GF-D8 (cell line): Measurements from ENCODE around the gene ZDHHC24.

ENCODE experiments used
- DNase-seq: peaks from one replicate; lab custom pipeline; 2025; lab: John Stamatoyannopoulos, UW

The ZDHHC24 gene

DNA sequence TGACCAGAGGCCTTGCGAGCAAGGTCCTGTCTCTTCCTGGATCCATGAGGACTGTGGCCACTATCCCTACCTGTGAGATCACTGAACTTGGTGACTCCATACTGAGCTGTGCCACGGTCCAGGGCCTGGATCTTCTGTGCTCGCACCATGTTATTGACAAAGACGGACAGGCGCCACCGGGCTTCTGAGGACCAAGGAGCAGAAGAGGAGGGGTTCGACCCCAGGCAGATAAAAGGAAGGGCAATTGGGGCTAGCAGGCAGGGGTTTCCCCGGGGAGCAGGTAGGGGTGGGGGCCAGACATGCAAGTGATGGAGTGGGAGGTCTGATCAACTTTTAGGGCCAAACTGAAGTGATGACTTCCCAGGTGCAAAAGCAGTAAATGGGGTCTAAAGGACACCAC, 20.4 kb upstream of the ZDHHC24 start:
- no peak for DNase-seq

DNA sequence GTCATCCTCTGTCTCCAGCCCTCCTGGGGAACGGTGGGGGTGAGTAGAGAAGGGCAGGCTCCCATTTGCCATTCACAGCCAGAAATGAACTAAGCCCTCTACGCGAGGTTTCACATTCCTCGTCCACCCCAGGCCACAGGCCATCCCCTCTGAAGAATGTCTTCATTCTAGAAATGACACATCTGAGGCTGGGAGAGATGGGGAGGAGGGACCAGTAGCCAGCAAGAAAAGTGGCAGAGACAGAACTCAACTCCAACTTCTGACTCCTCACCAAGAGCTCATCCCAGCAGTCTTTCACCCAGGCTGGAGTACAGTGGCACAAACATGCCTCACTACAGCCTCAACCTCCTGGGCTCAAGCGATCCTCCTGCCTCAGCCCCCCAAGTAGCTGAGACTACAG, 19.1 kb upstream of the ZDHHC24 start:
- no peak for DNase-seq

DNA sequence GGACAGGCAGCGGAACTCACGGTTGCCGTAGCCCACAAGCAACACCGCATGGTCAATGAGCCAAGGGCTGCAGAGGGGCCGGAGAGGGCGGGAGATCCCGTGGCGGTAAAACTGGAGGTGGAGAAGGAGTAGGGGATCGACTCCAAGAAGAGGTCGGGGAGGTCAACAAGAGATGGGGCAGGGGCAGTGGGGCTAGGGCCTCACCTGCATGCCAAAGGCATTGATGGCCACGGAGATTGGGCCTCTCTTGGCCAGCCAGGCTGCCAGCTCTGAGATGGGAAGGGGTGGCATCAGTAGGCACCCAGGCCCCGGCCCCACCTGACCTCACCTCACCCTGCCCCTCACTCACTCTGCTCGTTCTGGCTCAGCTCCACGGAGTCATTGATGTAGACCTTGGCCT, 18.7 kb upstream of the ZDHHC24 start:
- no peak for DNase-seq

DNA sequence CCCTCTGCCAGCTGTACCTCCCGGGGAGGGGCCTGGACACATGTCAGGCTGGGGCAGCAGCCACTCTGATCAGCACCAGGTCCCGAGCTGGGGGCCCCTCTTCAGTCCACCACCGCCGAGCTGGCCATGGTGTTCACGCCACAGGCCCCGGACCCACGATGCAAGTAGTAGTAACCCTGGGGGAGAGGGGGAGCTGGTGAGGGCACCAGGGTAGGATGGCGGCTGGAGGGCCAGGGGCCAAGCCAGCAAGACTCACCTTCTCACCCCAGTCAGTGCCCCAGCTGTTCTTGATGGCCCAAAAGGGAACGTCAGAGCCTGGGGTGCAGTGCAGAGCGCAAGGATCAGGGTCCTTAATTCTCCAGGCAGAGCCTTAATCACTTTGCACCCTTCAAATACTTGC, 18.0 kb upstream of the ZDHHC24 start:
- DNase-seq = no peak

DNA sequence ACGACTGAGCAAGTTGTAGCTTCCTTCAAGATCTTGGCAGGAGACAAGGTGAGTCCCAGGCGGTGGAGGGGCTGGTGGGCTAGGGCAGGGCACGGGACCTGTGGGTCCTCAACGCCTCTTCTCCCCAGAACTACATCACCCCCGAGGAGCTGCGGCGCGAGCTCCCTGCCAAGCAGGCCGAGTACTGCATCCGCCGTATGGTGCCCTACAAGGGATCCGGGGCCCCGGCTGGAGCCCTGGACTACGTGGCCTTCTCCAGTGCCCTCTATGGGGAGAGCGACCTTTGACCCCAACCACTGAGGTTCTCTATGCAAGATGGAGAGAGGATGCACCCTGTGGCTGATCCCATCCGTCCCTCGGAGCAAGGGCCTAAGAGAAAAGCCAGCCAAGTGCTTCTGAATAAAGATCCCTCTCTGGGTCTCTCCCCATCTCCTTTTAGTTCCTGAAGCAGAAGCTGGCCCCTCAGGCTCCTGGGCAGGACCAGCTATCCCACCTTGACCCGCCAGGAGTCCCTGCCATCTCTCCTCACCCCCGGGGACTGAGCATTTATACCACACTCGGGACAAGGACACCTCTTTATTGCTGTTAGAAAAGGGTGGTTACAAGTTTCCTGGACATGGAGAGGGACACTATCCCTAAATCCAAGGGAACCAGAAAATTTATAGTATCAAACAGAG, 17.2 kb upstream of the ZDHHC24 start:
- DNase-seq = no peak

DNA sequence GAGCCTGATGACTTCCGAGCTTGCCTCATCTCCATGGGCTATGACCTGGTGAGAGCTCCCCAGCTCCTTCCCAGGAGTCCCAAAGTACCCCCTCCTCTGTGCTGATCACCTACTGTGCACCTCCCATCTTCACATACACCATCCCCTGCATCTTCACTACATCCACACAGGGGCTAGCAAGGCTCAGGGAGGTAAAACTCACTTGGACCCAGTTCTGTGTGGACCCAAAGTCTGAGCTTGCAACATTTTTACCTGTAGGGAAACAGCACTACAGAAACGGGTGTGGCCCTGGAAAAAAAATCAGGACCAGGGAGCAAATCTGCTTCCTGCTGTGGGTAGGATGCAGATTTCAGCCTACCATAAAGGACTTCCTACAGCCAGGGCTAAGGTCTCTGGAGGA, 16.4 kb upstream of the ZDHHC24 start:
- no peak for DNase-seq

DNA sequence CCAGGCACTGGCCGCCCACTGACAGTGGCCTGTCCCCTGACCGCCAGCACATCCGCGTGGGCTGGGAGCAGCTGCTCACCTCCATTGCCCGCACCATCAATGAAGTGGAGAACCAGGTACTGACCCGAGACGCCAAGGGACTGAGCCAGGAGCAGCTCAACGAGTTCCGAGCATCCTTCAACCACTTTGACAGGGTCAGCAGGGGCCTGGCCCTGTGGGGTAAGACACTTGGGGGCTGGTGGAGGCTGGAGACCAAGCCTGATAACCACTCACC, 16.1 kb upstream of the ZDHHC24 start:
- no peak for DNase-seq

DNA sequence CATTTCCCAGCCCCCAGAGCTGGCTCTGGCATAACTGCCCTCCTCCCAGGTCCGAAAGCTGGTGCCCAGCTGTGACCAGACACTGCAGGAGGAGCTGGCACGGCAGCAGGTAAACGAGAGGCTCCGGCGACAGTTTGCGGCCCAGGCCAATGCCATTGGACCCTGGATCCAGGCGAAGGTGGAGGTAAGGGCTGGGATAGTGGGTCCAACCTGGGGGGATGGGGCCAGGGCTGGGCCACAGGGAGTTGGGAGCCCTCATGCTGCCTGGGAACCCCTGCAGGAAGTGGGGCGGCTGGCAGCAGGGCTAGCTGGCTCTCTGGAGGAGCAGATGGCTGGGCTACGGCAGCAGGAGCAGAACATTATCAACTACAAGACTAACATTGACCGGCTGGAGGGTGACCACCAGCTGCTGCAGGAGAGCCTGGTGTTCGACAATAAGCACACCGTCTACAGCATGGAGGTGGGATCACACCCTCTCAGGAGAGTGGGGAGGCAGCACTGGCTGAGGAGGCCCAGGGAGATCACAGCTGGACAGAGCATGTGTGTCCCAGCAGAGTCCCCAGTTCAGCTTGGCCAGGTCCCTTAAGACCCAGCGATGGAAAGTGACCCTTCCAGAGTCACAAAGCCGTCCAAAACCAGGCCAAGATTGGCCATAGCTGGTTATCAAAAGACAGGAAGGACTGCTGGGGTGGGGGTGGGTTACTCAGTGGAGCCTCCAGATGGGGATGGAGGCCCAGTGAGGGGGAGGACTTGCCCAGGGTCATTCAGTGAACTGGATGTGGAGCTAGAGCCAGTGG, 15.5 kb upstream of the ZDHHC24 start:
- no peak for DNase-seq

DNA sequence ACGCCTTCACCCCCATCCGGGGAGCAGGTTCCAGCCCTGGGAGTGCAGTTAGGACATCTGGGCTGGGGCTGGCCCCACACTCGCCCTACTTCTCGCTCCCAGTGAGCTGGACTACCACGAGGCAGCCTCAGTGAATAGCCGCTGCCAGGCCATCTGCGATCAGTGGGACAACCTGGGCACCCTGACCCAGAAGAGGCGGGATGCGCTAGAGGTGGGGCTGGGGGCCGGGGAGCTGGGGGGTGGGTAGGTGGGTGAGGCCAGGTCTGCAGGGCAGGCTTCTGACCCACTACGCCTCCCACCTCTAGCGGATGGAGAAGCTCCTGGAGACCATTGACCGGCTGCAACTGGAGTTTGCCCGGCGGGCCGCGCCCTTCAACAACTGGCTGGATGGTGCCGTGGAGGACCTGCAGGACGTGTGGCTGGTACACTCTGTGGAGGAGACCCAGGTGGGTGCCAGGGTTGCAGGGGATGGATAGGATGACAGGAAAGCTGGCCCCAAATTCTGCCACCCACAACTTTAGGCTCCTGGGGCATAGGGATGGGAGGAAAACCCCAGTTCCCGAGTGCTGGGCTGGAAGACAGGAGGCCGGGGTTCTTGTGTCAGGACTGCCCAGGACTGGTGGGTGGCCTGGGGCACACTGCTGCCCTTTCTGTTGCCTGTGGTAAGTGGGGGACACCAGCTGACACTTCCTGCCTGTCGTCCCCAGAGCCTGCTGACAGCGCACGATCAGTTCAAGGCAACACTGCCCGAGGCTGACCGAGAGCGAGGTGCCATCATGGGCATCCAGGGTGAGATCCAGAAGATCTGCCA, 14.2 kb upstream of the ZDHHC24 start:
- no peak for DNase-seq

DNA sequence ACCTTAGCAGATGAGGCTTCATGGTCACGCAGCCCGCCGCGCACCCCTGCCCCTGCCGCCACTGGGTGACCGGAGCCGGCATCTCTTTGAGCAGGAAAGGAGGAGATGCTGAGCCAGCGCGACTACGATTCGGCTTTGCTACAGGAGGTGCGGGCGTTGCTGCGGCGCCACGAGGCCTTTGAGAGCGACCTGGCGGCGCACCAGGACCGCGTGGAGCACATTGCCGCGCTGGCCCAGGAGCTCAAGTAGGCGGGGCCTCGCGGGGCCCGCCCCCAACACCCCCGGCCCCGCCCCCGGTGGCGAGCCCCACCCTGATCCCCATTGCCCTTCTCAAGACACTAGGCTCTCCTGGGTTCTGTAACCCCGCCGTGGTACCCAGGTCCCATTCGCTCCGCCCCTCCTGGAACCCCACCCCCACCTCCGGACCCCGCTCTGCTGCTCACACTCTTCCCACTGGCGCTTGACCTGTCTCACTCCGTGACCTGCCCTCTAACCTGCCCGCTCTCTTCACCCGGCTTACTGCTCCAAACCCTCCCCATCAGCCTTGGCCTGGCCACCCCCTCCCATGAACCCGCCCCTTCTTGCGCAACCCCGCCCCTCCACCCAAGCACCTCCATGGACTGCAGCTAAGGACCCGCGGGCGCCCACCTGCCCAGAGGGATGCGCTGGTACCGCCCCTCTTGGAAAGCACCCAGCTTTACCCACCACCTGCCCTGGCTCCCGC, 13.5 kb upstream of the ZDHHC24 start:
- no peak for DNase-seq

DNA sequence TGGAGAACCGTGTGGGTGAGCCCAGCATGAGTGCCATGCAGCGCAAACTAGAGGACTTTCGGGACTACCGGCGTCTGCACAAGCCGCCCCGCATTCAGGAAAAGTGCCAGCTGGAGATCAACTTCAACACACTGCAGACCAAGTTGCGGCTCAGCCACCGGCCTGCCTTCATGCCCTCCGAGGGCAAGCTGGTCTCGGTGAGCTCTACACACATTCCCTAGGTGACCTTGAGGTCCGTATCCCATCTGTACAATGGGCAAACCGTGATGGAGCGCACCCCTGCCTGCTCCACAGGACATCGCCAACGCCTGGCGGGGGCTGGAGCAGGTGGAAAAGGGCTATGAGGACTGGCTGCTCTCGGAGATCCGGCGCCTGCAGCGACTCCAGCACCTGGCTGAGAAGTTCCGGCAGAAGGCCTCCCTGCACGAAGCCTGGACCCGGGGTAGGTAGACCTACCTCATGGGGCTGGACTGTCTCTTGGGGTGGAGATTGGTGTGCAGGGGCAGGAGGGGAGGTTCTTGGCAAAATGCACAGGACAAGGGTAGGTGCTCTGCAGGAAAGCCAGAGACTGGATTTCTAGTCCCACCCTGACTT, 12.0 kb upstream of the ZDHHC24 start:
- DNase-seq = no peak

DNA sequence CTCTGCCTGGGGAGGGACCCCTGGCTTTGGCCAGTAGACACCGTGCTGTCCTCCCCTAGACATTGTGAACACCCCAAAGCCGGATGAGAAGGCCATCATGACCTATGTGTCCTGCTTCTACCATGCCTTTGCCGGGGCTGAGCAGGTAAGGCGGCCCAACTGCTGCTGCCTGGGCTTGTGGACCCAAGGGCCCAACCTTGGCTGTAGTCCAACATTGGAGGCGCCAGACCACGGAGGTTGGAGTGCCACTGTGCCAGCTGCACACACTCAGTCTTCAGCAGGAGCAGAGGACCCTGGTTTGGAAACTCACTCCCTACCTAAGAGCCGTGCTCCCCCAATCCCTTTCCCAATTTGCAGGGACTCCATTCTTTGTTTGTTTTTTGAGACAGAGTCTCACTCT, 10.2 kb upstream of the ZDHHC24 start:
- DNase-seq = no peak

DNA sequence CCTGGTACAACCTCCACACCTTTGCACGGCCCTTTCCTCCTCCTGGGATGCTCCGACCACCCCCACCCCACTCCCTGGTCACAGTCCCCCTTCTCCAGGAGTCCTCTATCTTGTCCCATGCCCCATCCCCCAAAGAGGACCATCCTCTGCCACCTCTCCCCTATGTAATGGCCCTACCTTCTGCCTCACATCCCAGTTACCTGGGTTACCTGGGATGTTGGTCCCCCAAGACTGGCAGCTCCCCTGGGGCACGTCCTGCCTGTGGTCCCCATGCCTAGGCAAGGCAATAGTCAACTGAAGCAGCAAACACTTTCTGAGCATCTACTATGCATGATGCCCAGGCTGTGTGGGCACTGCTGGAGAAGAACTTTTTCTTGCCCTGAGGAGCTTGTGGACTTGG, 9.6 kb upstream of the ZDHHC24 start:
- no peak for DNase-seq

DNA sequence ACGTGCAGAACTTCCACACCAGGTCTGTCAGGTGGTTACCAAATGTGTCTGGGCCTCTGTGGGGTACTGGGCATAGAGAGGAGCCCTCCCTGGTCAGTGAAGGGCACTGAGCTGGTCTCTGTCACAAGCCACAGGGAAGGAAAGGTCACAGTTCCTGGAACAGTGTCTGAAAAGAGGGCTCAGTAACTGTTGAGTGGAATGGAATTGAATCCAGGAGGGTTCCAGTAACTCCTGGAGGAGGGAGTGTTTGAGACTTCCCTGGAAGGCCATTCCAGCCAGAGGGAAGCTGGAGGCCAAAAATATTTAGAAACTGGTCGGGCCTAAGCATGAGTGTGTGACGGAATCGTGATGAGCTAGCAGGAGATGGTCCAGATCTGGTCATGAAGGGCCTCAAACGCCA, 8.8 kb upstream of the ZDHHC24 start:
- no peak for DNase-seq

DNA sequence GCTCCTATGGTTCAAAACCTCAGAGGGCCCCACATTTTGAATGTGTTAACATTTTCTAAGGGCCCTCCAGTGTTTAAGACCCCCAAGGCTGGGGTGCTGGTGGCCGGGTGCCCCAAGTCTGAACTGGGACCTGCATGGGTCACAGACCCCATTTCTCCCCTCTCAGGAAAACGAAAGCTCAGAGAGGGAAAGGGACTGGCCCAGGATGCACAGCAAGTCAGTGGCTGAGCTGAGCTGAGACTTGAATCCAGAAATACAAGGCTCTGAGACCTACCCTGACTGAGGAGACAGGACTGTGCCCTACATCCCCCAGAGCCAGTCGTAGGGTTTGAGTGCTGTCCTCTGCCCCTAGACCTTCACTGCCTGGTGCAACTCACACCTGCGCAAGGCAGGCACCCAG, 5.0 kb upstream of the ZDHHC24 start:
- DNase-seq = no peak

DNA sequence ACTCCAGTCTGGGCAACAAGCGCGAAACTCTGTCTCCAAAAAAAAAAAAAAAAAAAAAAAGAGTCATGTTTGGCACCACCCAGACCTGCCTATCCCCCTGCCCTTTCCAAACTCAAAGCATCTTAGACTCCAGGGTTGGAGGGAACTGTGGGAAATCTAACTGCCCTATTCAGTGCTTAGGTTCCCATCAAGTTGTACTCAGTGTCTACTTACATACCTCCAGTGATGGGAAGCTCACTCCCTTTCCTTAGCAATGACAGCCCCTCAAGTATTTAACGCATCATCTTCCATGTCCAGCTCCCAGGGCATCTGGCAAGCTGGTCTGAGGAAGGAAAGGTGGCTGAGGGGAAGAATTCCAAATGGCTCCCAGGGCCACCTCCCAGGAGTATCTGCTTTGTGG, 3.8 kb upstream of the ZDHHC24 start:
- DNase-seq = no peak

DNA sequence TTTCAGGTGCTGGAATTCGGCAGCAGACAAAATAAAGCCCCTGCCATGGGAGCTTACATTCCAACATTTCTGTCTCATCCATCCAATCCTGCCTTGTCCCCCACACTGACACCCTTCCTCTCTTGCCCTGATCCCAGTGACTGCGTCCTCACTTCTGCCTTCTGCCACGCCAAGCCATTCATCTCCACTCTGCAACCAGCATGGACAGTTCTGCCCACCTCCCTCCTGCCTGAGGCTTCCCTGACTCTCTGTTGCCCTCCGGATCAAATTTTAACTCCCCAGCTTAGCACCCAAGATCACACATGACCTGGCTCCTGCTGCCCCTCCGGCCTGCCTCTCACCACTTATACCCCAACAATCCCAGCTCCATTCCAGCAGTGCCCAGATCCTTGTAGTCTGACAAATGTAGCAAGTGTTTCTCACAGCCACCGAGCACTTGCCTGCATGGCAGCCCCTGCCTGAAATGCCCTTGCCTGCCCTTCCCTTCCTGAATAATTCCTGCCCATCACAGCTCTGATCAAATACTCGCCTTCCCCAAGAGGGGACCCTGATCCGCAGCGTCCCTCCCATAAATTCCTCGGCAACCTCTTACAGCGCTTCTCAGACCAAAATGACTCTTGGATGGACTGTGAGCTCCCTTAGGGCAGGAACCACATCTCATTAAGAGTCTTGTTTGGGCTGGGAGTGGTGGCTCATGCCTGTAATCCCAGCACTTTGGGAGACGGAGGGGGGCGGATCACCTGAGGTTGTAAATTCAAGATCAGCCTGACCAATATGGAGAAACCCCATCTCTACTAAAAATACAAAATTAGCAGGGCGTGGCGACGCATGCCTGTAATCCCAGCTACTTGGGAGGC, 3.2 kb upstream of the ZDHHC24 start:
- DNase-seq = no peak

DNA sequence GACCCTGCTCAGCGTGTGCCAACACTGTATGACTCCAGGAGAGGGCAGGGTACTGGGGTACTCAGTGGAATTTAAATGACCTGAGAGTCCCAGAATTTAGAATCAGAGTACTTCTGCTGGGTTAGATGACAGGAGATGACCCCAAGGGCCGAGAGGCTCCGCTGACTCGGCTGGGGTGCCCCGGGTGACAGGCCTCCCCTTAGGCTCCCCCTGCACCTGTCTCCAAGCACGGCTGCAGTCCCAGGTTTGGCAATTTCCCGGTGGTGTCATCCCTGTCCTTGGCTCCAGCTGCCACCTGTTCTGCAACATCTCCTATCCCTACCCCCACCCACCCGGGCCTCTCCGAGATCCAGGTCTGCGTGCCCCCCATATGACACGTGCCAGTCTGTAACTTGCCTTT, 2.2 kb upstream of the ZDHHC24 start:
- DNase-seq = no peak

DNA sequence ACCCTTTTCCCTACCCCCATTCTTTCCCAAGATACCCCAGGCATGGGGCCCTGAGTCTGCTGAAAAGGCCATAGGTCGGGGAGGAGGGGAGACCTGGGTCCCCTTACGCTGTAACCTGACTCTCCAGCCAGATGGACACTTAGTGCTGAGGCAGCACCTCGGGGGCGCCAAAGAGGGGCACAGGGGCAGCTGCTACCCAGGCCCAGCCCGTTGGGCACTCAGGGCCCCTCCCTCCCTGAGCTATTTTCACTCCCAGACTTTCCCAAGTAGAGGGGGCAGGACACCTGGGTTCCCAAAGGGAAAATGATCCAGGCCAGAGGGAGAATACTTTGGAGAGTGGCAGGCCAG, 1.8 kb upstream of the ZDHHC24 start:
- no peak for DNase-seq

DNA sequence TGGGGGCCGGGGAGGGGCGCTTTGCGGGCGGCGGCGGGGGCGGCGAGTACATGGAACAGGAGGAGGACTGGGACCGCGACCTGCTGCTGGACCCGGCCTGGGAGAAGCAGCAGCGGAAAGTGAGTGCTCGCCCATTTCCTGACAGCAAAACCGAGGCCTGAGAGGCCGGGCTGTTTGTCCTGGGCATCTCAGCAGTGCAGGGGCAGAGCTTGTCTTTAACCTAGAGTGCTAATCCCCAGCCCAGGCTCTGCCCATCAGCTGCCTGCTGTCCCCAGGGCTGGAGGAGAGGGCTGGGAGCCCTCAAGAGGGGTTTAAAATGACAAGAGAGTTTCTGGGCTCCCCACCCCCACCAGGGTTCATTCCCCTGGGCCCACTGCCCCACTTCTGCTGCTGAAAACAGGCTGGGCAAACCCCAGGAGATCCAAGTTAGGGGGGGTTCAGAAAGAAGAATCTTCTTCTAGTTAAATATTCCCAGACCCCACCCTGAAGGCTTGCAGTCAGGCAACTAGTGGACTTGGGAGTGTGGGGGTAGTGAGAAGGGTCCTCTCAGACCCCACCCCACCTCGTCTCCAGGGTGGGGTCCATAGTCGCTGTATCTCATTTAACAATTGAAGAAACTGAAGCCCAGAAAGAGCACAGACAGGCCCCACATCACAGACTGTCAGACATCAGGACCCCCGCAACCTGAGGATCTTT, 1.3 kb upstream of the ZDHHC24 start:
- DNase-seq = no peak
